Dedifferentiated amniotic fluid mesenchymal stem cell (primary cell): ENCODE results near the gene NDUFB5.

Experiments
- DNase-seq: peaks from one replicate; pipeline ENCODE4 v3.0.0-alpha.2; 2016; ENCODE audit errors: extremely low spot score

NDUFB5 gene

DNA sequence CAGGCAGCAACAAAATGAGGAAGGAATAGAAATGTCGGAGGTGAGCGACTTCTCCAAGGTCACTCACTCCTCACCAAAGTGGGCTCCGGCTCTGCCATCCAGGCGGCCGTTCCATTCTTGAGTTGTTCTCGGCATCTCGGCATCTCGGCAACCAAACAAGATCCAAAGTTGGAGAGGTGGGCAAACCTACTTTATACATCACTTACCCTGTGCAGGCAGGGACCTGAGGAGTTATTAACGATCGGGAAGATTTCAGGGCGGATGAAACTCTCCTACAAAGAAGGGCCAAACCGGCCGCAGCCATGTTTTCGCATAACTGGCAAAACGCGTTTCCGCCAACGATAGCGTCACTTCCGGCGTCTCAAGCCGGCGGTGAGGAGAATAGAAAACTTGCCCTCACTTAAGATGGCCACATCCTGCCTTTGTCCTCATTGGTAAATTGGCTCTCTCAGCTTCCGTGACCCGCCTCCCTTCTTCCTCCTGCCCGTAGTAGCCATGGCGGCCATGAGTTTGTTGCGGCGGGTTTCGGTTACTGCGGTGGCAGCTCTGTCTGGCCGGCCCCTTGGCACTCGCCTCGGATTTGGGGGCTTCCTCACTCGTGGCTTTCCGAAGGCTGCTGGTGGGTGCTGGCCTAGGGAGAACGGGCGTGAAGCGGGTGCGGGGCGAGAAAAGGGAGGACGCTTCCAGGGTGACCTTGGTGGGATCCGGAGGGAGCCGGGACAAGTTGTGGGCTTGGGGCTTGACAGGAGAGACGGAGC lies at the start of gene NDUFB5, which contains the start of gene MRPL47:
Gene NDUFB5, plus strand, starts transcription at position 474 of the 758 bp plus-strand sequence. Its CDS starts 22 bp downstream, at position 496.
Gene MRPL47, minus strand, starts transcription at position 318 of the 758 bp plus-strand sequence. Its CDS starts 14 bp downstream, at position 304.
- DNase-seq: peak; percentile 99

- peak; percentile 88 for DNase-seq
Observed at GRCh38 chr3:179558742-179559364, 45.7 kb upstream of the NDUFB5 start.

- DNase-seq: no peak
Observed at GRCh38 chr3:179560791-179561190, 43.8 kb upstream of the NDUFB5 start.

DNA sequence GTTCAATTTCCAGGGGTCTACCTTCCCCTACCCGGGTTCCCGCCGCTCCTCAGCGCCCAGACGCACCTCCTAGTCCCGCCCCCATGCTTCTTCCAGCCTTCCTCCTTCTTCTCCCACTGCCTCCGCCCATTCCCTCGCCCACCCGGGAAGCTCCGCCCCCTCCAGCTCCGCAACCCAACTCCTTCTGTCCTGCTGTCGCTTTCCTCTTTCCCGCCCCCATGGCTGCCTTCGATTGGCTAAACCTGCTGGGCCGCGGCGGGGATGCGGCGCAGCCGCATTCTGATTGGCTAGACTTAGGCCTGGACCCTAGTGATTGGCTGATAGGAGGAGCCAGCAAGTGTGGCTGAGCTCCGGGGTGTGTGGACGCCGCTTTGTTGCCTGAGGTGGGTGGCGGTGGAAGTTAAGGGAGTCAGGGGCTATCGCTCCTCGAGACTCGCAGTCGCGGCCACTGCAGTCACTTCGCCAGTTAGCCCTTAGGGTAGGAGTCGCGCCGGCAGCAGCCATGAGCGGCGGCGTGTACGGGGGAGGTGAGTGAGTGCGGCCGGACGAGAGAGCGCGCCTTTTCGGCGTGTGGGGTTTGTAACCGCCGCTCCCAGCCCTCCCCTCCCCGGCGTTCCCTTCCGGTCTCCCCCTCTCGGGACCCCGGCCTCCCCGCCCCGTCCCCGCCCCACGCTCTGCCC lies 41.9 kb upstream of the NDUFB5 start, which contains the start of gene ACTL6A:
Gene ACTL6A, plus strand, starts transcription at position 336 of the 680 bp plus-strand sequence. Its CDS starts 167 bp downstream, at position 503.
- peak; percentile 100 for DNase-seq

DNA sequence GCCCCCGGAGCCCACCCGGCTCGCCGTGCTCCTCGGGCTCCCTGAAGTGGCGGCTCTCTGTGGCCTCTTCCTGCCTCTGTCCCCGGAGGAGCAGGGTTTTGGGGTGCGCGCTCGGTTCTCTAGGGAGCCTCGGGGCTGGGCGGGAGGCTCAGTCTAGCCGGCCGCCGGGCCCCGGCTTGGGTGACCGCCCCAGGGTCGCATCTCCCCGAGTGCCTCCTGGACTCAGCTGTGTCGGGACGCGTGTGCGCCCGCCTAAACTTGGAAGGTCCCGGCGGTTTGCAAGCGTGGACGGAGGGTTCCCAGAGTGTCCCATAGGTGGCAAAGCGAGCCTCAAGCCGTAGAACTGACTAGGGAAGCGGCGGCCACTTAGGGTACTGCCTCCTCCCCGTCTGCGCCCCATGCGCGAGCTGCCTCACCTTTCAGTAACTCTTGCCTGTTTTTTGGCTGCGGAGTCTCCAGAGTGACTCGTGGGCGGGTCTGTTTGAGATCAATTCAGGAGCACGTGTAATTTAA lies 41.3 kb upstream of the NDUFB5 start:
- peak; percentile 67 for DNase-seq

DNA sequence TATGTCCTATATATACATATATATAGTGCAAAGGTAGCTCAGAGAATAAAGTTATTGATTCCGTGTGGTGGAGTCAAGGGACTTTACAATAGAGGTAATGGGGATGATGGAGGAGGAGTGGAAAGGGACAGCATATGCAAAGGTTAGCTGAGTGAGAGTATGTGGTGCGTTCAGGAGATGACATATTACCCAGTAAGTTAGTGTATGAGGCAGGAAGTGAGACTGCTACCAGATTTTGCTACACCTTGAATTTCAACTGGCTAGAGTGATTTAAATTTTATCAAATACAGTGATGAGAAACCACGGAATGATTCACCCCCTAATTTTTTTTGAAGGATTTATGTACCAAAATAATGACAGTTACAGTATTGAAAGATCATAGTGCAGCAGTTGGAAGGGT lies 39.1 kb upstream of the NDUFB5 start:
- no peak for DNase-seq

- no peak for DNase-seq
Observed at GRCh38 chr3:179580992-179581391, 23.6 kb upstream of the NDUFB5 start.

DNA sequence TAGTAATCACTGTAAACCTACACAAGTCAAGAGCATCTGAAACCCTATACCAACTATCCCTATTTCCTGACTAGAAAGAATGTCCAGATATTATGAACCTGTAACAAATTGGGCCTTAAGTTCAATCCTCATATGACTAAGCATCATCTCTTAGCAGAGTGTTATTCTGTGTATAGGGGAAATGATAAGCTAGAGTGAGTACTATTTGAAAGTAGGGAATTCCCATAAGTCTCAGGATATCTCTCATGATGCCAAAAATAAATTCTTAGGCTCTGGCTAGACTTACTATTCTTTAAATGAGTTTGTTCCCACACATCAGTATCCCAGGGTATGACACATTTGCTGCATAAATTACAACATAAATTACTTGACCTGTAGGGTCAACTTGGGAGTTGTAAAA lies 15.5 kb upstream of the NDUFB5 start:
- no peak for DNase-seq

GRCh38 chr3:179590669-179591068 lies 13.9 kb upstream of the NDUFB5 start:
- DNase-seq: no peak

GRCh38 chr3:179591313-179591712 lies 13.3 kb upstream of the NDUFB5 start:
- no peak for DNase-seq

GRCh38 chr3:179599531-179599930 lies 5.1 kb upstream of the NDUFB5 start:
- no peak for DNase-seq

DNA sequence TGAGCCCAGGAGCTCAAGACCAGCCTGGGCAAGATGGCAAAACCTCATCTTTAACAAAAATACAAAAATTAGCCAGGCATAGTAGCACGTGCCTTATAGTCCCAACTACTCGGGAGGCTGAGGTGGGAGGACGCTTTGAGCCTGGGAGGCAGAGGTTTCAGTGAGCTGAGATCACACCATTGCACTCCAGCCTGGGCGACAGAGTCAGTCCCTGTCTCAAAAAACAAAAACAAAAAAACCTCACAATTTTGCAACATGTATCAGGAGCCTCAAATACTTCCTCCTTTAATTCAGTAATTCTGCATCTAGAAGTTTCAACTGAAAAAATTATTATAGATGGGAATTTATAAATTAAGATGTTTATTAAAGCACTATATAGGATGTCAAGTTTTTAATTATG lies 1.3 kb upstream of the NDUFB5 start:
- no peak for DNase-seq

- no peak for DNase-seq
Observed at GRCh38 chr3:179603831-179604230, 763 bp upstream of the NDUFB5 start.

DNA sequence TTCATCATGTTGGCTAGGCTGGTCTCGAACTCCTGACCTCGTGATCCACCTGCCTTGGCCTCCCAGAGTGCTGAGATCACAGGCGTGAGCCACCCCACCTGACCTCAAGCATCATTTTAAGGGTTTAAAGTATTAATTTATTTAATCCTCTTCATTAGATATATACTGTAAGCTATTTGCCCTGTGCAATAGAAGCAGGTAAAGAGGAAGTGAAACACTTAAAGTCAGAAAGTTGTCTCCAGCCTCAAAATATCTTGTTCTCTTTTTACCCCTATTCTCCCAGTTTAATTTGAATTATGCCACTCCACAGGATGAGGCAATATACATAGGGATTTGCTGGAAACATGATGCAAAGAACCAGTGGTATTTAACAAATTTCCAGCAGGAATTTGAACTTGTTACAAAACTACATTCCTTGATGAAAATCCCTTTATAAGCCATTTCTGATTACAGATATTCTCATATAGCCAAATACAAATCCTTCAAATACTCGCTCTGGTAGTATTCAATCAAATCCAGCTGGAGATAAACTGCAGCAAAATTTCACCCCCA lies 2.0 kb downstream of the NDUFB5 start:
- DNase-seq: no peak

DNA sequence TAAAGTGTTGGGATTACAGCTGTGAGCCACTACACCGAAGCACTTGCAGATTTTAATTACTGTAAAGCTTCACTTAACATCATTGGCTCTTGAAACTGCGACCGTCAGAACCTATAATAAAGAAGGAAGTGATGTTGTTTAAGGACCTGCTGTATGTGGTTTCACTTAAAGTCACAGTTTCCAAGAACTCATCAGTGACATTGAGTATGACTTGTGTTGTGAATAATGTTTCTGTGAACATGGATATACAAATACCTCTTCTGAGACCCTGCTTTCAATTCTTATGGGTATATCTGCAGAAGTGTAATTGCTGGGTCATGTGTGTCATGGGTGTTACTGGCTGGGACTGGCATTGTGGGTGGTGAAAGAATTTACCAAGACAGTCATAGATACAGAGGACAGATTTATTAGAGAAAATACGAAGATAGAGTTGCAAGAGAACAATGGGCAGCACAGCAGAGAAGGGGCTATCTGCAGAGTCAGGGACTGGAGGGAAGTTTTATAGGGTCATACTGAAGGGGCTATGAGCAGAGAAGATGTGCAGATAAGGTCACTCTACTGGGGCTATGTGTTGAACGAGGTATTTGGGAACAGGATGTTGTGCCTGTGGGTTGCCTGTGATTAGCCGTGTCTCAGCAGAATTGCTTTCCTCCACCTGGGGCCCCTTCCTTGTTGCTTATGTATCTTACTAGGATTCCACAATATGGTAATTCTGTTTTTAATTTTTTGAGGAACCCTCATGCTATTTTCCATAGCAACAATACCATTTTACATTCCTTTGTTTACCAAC lies 4.5 kb downstream of the NDUFB5 start:
- DNase-seq: no peak

DNA sequence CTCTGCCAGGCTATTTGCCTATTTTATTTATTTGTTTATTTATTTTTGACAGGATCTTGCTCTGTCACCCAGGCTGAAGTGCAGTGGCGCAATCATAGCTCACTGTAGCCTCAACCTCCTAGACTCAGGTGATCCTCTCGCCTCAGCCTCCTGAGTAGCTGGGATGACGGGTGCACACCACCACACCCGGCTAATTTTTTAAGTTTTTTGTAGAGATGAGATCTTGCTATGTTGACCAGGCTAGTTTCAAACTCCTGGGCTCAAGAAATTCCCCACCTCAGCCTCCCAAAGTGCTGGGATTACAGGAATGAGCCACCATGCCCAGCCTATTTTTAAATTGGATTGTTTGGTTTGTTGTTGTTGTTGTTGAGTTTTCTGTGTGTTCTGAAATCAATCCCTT lies 5.5 kb downstream of the NDUFB5 start:
- no peak for DNase-seq

DNA sequence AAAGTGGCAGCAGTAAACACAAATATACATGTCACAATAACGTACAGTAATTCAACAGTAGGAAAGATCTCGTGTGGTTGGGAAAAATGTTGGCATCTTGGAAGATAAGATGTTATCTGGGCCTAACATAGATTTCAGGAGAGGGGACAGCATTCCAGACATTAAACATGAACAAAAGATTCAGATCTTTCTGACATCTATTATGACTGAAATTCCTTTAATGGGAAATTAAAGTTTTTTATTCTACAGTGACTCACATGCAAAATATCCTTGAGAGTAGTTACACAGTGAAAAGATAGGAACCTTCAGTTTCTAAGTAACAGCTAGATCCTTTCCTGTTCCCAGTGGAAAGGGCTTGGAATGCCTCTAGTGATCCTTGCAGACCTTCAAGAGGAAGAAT lies 9.2 kb downstream of the NDUFB5 start:
- peak; percentile 66 for DNase-seq

DNA sequence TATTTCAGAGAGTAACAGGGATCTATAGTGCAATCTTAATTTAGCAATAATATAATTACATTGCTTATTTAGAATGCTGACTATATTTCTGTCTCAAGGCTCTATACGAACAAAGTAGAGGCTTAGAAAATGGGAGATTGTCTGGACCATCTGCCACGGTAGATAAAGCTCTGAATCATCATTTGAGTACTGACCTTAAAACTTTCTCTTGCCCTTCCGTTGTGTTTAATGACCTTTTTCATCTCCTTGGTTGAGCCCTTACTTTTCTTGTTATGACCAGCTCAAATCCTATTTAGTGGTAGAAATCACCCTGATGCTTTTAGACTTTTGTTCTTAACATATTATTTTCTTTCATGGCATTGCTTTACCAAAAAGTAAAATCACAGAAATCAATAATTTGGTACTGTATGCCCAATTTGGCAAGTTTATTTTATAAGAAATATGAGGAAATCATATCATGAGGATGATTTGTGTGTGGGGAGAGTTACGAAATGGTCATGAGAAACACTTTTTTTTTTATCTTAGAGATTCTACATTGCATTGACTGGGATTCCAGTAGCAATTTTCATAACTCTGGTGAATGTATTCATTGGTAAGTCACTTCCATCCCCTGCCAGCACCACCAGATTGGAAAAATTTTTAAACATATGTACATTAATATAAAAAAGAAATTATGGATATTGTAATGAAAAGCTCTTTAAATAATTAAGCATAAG lies 11.0 kb downstream of the NDUFB5 start:
- DNase-seq: no peak

- DNase-seq: no peak
Observed at GRCh38 chr3:179622023-179622422, 17.4 kb downstream of the NDUFB5 start.

DNA sequence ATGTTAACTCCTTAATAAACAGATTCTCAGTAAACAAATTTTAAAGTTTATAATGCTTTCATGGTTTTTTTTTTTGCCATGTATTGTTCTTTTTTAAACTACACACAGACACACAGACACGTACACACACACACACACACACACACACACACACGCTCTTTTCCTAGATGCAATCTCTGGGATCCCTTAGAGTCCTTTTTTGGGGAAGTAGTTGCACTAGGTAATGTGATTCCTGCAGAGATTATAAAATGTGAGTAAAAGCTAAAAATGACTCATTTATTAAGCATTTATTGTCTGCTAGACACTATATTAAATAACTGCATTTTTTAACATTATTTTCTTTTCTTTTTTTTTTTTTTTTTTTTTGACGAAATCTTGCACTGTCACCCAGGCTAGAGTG lies 19.9 kb downstream of the NDUFB5 start:
- DNase-seq: no peak
